ENCODE measurements around the gene USP7. TPM values are rescaled to one million over a fixed set of nuclear protein-coding genes. Genes with fewer than 3 reads are reported as not detected.

Gene USP7
- total RNA-seq, 1 experiment from 2014 or later: 148 TPM

DNA sequence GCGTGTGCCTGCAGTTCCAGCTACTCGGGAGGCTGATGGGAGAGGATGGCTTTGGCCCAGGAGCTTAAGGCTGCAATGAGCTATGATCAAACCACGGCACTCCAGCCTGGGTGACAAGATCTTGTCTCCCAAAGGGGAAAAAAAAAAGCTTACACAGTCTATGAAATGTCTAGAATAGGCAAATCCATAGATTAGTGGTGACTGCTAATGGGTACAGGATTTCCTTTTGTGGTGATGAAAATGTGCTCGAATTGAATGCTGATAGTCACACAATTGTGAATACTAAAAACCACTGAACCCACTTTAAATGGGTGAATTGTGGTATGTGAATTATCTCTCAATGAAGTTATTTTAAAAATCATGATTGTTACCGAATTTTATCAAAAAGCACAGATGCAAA, 14.9 kb downstream of the USP7 start:
- H3K4me1 Mint-ChIP-seq (ENCODE audit: low read depth, unreplicated experiment): peaks cover 20% of the 10 kb centered on the region
- ChIA-PET CTCF (interaction anchor here (1.1 to 1.7 kb wide), 2 partner anchors 12 to 14 kb away, joined by 3 to 8 read pairs; no protein-coding TSS in a partner anchor), POLR2A (no interaction called here)
- BruUV-seq (replicated peaks): no TSS peak
- no peak for TF ChIP-seq CTCF (IDR thresholded peaks at IDR 0.05; ENCODE audit: insufficient read depth in 1 of 2, low read depth in 1 of 2, low read length in 1 of 2, severe bottlenecking in 1 of 2, unreplicated experiment in 1 of 2)
- intact Hi-C loops (cut with micrococcal nuclease; ENCODE audit: unreplicated experiment): no loop called here
- no peaks in the 10 kb centered on the region for H3K9me3 Mint-ChIP-seq (ENCODE audit: unreplicated experiment)
- no peaks in the 10 kb centered on the region for H3K27me3 ChIP-seq (replicated peaks; ENCODE audit: control insufficient read depth, insufficient read depth, low read length)
- H3K4me3 ChIP-seq (ENCODE audit: low read depth, low read length): no peak overlapping the region
- H3K4me1 ChIP-seq: peaks cover 9% of the 10 kb centered on the region; the same call in 1 of the 2 replicates
- H3K9me3 ChIP-seq: no peaks in the 10 kb centered on the region
- no peak for DNase-seq
- no peaks in the 10 kb centered on the region for H3K36me3 Mint-ChIP-seq (ENCODE audit: insufficient read depth, unreplicated experiment)
- no peak overlapping the region for H3K4me3 Mint-ChIP-seq (ENCODE audit: unreplicated experiment)
- H3K36me3 ChIP-seq (ENCODE audit: control insufficient read depth, insufficient read depth, low read length): no peaks in the 10 kb centered on the region
- H3K27me3 Mint-ChIP-seq (ENCODE audit: insufficient read depth, unreplicated experiment): no peaks in the 10 kb centered on the region
- H3K27ac Mint-ChIP-seq (ENCODE audit: unreplicated experiment): no peak overlapping the region

- ChIA-PET CTCF (interaction anchor here (0.6 to 1.7 kb wide), 3 partner anchors 12 to 239 kb away, joined by 3 to 8 read pairs (median 3); no protein-coding TSS in a partner anchor), POLR2A (no interaction called here)
- no peak for DNase-seq
- Histone ChIP-seq H3K4me1 (peaks cover 9% of the 10 kb centered on the region; the same call in 1 of the 2 replicates), H3K36me3 (ENCODE audit: control insufficient read depth, insufficient read depth, low read length) (no peaks in the 10 kb centered on the region), H3K27me3 (replicated peaks; ENCODE audit: control insufficient read depth, insufficient read depth, low read length) (no peaks in the 10 kb centered on the region), H3K9me3 (no peaks in the 10 kb centered on the region), H3K4me3 (ENCODE audit: low read depth, low read length) (no peak overlapping the region)
- TF ChIP-seq CTCF (IDR thresholded peaks at IDR 0.05; ENCODE audit: insufficient read depth in 1 of 2, low read depth in 1 of 2, low read length in 1 of 2, severe bottlenecking in 1 of 2, unreplicated experiment in 1 of 2): no peak
- no TSS peak for BruUV-seq (replicated peaks)
- H3K36me3 Mint-ChIP-seq (ENCODE audit: insufficient read depth, unreplicated experiment): no peaks in the 10 kb centered on the region
- H3K4me1 Mint-ChIP-seq (ENCODE audit: low read depth, unreplicated experiment): peaks cover 17% of the 10 kb centered on the region
- no peaks in the 10 kb centered on the region for H3K9me3 Mint-ChIP-seq (ENCODE audit: unreplicated experiment)
- no peaks in the 10 kb centered on the region for H3K27me3 Mint-ChIP-seq (ENCODE audit: insufficient read depth, unreplicated experiment)
- intact Hi-C loops (cut with micrococcal nuclease; ENCODE audit: unreplicated experiment): no loop called here
- H3K4me3 Mint-ChIP-seq (ENCODE audit: unreplicated experiment): no peak overlapping the region
- H3K27ac Mint-ChIP-seq (ENCODE audit: unreplicated experiment): no peak overlapping the region
These were observed 15.6 kb downstream of the USP7 start for GRCh38 chr16:8948069-8948593.

DNA sequence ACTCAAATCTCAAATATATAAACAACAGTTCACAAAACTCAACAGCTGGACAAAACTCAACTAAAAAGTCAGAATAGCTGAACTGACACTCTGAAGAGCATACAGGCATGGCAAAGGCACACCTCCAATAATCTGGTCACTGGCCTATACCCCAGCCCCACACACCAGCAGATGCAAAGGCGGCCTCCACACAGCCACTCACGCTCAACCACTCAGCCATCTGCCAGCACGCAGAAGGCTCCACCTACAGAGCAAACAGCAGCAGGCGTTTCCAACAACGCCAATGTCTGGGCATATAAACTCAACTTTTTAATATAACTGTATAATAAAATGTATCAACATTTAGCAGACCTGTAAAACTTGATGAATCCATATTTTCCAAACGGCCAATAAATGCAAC, 17.2 kb downstream of the USP7 start:
- no peaks in the 10 kb centered on the region for H3K9me3 Mint-ChIP-seq (ENCODE audit: unreplicated experiment)
- H3K27ac Mint-ChIP-seq (ENCODE audit: unreplicated experiment): no peak overlapping the region
- peaks cover 13% of the 10 kb centered on the region for H3K4me1 Mint-ChIP-seq (ENCODE audit: low read depth, unreplicated experiment)
- H3K36me3 Mint-ChIP-seq (ENCODE audit: insufficient read depth, unreplicated experiment): peaks cover 4% of the 10 kb centered on the region
- Histone ChIP-seq H3K36me3 (ENCODE audit: control insufficient read depth, insufficient read depth, low read length) (peaks cover 1% of the 10 kb centered on the region; the same call in 1 of the 2 replicates), H3K4me1 (peaks cover 9% of the 10 kb centered on the region; the same call in 1 of the 2 replicates), H3K9me3 (no peaks in the 10 kb centered on the region), H3K4me3 (ENCODE audit: low read depth, low read length) (no peak overlapping the region), H3K27me3 (replicated peaks; ENCODE audit: control insufficient read depth, insufficient read depth, low read length) (no peaks in the 10 kb centered on the region)
- CTCF ChIA-PET: no interaction called here
- POLR2A ChIA-PET: no interaction called here
- H3K4me3 Mint-ChIP-seq (ENCODE audit: unreplicated experiment): no peak overlapping the region
- intact Hi-C loops (cut with micrococcal nuclease; ENCODE audit: unreplicated experiment): no loop called here
- no peaks in the 10 kb centered on the region for H3K27me3 Mint-ChIP-seq (ENCODE audit: insufficient read depth, unreplicated experiment)
- TF ChIP-seq CTCF (IDR thresholded peaks at IDR 0.05; ENCODE audit: insufficient read depth in 1 of 2, low read depth in 1 of 2, low read length in 1 of 2, severe bottlenecking in 1 of 2, unreplicated experiment in 1 of 2): no peak
- DNase-seq: no peak
- BruUV-seq (replicated peaks): no TSS peak
